ENCODE results near the gene UNC80.
A peak's percentile ranks its signal among the peaks of the same experiment; 100 is the strongest.

UNC80 gene

GRCh38 chr2:209958016-209958415, 186.4 kb downstream of the UNC80 start:
- TF ChIP-seq, protein P1, sequence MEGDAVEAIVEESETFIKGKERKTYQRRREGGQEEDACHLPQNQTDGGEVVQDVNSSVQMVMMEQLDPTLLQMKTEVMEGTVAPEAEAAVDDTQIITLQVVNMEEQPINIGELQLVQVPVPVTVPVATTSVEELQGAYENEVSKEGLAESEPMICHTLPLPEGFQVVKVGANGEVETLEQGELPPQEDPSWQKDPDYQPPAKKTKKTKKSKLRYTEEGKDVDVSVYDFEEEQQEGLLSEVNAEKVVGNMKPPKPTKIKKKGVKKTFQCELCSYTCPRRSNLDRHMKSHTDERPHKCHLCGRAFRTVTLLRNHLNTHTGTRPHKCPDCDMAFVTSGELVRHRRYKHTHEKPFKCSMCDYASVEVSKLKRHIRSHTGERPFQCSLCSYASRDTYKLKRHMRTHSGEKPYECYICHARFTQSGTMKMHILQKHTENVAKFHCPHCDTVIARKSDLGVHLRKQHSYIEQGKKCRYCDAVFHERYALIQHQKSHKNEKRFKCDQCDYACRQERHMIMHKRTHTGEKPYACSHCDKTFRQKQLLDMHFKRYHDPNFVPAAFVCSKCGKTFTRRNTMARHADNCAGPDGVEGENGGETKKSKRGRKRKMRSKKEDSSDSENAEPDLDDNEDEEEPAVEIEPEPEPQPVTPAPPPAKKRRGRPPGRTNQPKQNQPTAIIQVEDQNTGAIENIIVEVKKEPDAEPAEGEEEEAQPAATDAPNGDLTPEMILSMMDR (IDR thresholded peaks at IDR 0.05; ENCODE audit: insufficient read depth, low read depth, low read length, missing control alignments), result no peak

DNA sequence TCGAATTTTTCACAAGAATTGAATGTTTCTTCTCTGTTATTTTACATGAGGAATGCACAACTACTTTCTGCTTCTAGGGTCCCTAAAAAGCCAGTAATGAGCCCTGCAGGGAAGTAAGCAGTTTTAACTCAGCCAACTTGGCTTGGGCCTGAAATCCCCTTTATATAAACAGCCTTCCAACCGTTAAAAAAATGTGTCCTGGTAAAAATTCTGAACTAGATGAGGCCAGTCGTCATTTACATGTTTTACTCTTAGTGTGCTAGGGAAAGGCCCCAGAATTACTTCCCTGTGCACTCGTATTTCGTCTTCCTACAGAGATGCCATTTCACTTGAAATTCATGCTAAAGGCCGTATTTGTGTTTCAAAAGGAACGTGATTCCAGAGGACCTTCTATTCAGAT, 188.4 kb downstream of the UNC80 start:
- DNase-seq (ENCODE audit: low read depth), result no peak
- TF ChIP-seq, protein P1 (IDR thresholded peaks at IDR 0.05; ENCODE audit: insufficient read depth, low read depth, low read length, missing control alignments), result no peak
- H3K4me3 ChIP-seq (ENCODE audit: low read depth, low read length), result no peak overlapping the region

More at GRCh38 chr2:209958016-209958415, 186.4 kb downstream of the UNC80 start:
- no peak for DNase-seq (ENCODE audit: low read depth)
- H3K4me3 ChIP-seq (ENCODE audit: low read depth, low read length), result no peak overlapping the region

DNA sequence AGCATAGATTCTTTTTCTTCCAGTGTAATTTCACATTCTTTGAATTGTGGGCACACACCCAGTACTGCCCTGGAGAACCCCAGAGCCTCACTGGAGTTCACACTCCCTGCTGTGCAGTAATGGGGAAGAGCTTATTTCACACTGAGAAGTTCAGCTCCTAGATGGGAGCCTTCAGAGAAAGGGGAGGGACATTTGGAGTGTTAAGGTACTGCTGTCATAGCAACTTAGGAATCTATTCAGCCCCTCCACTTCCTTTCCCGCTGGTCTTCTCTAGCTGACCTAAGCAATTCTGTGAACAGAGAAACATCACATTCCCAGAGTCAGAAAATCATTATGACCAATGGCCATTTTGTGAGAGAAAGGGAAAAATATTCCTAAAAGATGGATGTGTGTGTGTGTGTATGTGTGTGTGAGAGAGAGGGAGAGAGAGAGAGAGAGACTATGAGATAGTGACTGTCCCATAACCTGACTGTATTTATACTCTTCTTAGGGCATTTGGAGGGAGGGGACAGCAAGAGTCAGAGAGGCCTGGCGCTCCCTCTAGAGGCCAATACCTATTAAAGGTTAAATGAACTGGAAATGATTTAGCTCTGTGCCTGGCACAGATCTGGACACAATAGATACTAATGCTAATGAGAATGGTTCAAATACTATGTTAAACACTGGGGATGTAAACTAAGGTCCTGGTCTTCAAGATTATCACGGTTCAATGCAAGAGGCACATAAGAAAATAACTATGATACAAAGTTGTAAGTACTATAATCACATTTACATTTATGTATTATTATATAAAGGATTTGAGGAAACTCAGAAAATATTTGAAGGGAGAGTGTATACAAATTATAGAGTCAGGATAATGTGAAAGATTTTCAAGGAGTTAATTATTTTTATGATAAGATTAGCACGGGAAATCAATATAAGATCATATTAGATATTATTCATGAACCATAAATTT, 189.3 kb downstream of the UNC80 start:
- peak; percentile 62 for DNase-seq (ENCODE audit: low read depth)

DNA sequence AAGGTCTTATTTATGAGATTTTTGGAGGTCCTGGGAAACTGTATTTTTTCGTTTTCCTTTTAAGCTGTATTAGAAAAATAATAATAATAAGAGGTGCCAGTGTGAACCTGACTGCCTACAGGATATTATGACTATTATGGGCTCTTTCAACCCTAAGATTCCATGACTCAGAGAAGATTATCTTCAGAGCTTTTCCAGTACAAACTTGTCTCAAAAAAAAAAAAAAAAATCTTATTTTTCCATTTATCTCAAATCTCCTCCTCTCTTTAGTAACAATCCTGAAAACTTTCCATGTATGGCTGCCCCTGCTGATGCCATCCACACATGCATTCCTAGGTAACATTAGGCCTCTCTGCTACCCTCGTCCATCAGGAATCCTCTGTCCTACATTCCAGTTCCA, 194.1 kb downstream of the UNC80 start:
- no peak overlapping the region for H3K4me3 ChIP-seq (ENCODE audit: low read depth, low read length)
- DNase-seq (ENCODE audit: low read depth), result no peak
- TF ChIP-seq, protein P1 (IDR thresholded peaks at IDR 0.05; ENCODE audit: insufficient read depth, low read depth, low read length, missing control alignments), result no peak

More for the DNA sequence above, 189.3 kb downstream of the UNC80 start:
- H3K4me3 ChIP-seq (ENCODE audit: low read depth, low read length), result no peak overlapping the region
- TF ChIP-seq, protein P1 (IDR thresholded peaks at IDR 0.05; ENCODE audit: insufficient read depth, low read depth, low read length, missing control alignments), result peak; percentile 71

DNA sequence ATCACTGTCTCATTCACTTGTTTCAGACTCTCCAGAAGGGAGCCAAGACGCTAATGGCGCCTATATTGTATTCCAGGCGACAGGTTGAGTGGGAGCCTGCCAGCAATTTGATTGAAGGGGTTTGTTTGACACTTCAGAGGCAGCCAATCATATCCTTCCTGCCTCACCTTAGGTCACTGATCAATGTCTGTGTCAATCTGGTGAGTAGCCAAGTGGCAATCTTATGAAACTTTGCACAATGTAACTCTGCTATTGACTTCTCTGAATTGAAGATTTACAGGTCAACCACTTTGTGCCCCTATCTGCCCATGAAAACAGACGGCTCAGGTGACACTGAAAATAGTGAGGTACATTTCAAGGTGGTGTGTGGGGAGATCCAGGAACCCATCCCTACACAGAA, 198.1 kb downstream of the UNC80 start:
- no peak for DNase-seq (ENCODE audit: low read depth)
- no peak overlapping the region for H3K4me3 ChIP-seq (ENCODE audit: low read depth, low read length)
- TF ChIP-seq, protein P1 (IDR thresholded peaks at IDR 0.05; ENCODE audit: insufficient read depth, low read depth, low read length, missing control alignments), result no peak

DNA sequence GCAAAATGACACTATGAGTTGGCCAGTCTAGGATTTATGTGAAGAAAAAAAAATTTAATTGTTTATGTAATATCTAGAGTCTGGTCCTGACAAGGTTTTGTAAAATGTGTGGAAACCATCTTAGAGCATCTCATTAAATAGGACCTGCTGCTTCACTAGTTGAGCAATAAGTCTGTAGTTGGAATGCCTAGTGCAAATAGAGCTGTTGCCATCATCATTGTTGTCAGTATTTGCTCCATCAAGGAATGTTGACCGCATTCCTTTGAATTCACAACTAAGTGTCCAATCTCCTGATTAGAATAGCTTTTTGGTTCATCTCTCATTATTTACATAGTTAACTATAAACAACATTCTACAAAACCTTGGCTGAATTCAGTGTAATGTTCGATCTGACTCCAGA, 198.6 kb downstream of the UNC80 start:
- TF ChIP-seq, protein P1 (IDR thresholded peaks at IDR 0.05; ENCODE audit: insufficient read depth, low read depth, low read length, missing control alignments), result no peak
- no peak overlapping the region for H3K4me3 ChIP-seq (ENCODE audit: low read depth, low read length)
- no peak for DNase-seq (ENCODE audit: low read depth)

All from GM12865 (cell line).